Mucosa of descending colon (tissue), 3 donors: ENCODE data around the gene GLRA2. TPM values are rescaled to one million over a fixed set of nuclear protein-coding genes. Genes with fewer than 3 reads are reported as not detected.

Experiments used
- ATAC-seq: fragments of 200-7000 bp; cut with Tn5 transposase; one replicate; pipeline ENCODE4 v1.9.1; 2020; ENCODE audit warnings: mild to moderate bottlenecking, moderate library complexity
- DNase-seq, 3 donors: peaks; one replicate each; pipeline ENCODE4 v3.0.0-alpha.2; 2020
- H3K36me3 ChIP-seq: fragments of 200-600 bp; one replicate; pipeline ENCODE4 v1.8.0; 2021; ENCODE audit warnings: low read depth, mild to moderate bottlenecking
- H3K4me1 ChIP-seq: fragments of 200-600 bp; one replicate; pipeline ENCODE4 v1.8.0; 2021; ENCODE audit warnings: low read depth, mild to moderate bottlenecking
- H3K4me3 ChIP-seq: fragments of 200-600 bp; one replicate; pipeline ENCODE4 v1.8.0; 2021; ENCODE audit warnings: mild to moderate bottlenecking
- H3K9me3 ChIP-seq: fragments of 200-600 bp; one replicate; pipeline ENCODE4 v1.8.0; 2021; ENCODE audit warnings: mild to moderate bottlenecking
- CTCF ChIP-seq: fragments of 200-600 bp; IDR thresholded peaks from one replicate; pipeline ENCODE4 v1.8.0; 2022; ENCODE audit warnings: antibody characterized with exemption, mild to moderate bottlenecking
- intact Hi-C, 2 donors: fragments of 100-400 bp; cut with DNase I in 1 of 2; cut with micrococcal nuclease in 1 of 2; formaldehyde crosslinking; loops; one replicate each; pipeline versions ENCODE4 v1.11.0 to v1.11.1; 2022; cut with DNase I, micrococcal nuclease
- total RNA-seq, 3 donors: library from RNA; stranded (reverse); fragmentation: NEBNext Ultra II Directional in 2 of 3; extraction: Animal tissue kit (Norgen Biotek cat#: 25700) in 2 of 3; gene quantifications; one replicate each; pipeline versions ENCODE4 v1.2.1 to v1.2.4, GENCODE V29; 2021 to 2023
- donor health status: DM: no; HTN: no; CAD: no; lungs with moderate emphysema.
- donor health status: DM: no; HTN: no; CAD: no.
- donor health status: DM: no; HTN: yes; CAD: no.

GLRA2 gene
- total RNA-seq, 3 donors from 2014 or later: 0.57 to 3.2 (median 1.5) TPM

DNA sequence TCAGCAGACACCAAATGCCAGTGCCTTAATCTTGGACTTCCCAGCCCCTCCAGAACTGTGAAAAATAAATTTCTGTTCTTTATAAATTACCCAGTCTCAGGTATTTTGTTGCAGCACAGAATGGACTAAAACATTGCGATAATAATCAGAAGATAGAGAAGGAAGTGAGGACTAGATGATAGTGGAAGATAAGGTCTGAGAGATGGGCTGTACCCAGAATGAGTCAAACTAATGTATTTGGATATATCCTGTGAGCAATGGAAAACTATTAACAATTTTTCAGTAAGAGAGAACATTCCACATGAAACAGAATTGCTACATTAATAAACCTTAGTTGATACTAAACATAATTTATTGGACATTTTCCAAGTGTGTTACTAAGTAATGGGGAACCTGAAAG lies 250.2 kb downstream of the GLRA2 start:
- no peak for DNase-seq

More for the DNA sequence above, 250.2 kb downstream of the GLRA2 start:
- Histone ChIP-seq H3K4me3 (no peak overlapping the region), H3K4me1 (no peaks in the 10 kb centered on the region), H3K9me3 (no peaks in the 10 kb centered on the region), H3K36me3 (no peaks in the 10 kb centered on the region)
- ATAC-seq: no peak
- TF ChIP-seq CTCF: no peak
- intact Hi-C loops: no loop called here
